K562 (cell line): ENCODE measurements around the gene MOGAT2. TPM values are rescaled to one million over a fixed set of nuclear protein-coding genes. Genes with fewer than 3 reads are reported as not detected.

Experiments used
- ATAC-seq: fragments of 200-7000 bp; cut with Tn5 transposase; 3 replicates; pipeline ENCODE4 v1.9.1; 2020; ENCODE audit warnings: moderate library complexity
- BruUV-seq: library from RNA; stranded (reverse); fragments of 400-500 nt; replicated peaks from 2 replicates; lab custom pipeline; 2021; lab: Mats Ljungman, UMichigan
- CTCF ChIA-PET: fragments of 300-600 bp; formaldehyde crosslinking; extraction: SDS; loops from one replicate; lab custom pipeline; 2021; ENCODE audit warnings: low intra/inter-chr PET ratio; lab: Yijun Ruan, JAX
- POLR2A ChIA-PET: fragments of 300-600, 350-650 bp; sonication (Branson Sonifier 250); formaldehyde crosslinking; extraction: SDS; loops from one replicate; lab custom pipeline; 2021; ENCODE audit warnings: antibody characterized with exemption, inconsistent platforms; lab: Yijun Ruan, JAX
- DNase-seq, 4 experiments: peaks; one replicate each; pipeline versions ENCODE4 v3.0.0 to v3.0.0-alpha.2; 2011 to 2018; ENCODE audit warnings: low spot score in 3 of 4, mixed read lengths in 3 of 4; ENCODE audit errors: extremely low read depth in 1 of 4
- FAIRE-seq: peaks from 2 replicates; lab custom pipeline; 2011; peaks lifted over from hg19 to GRCh38; lab: Jason Lieb, UNC
- H2AFZ ChIP-seq: 2 replicates; pipeline ENCODE4 v1.6.0; 2011; ENCODE audit warnings: low read depth, low read length, control low read depth, inconsistent platforms
- H3K27ac ChIP-seq: fragments of 200-600 bp; 3 replicates; pipeline ENCODE4 v1.8.0; 2011; ENCODE audit warnings: low read depth, mild to moderate bottlenecking, control low read depth, inconsistent platforms, low read length, moderate library complexity, mixed read lengths; ENCODE audit errors: extremely low read depth
- H3K27me3 ChIP-seq, 2 experiments: fragments of 300-600 bp in 1 of 2; 2 replicates in 1 of 2; 3 replicates in 1 of 2; pipeline versions ENCODE4 v1.6.0 to v1.8.0; 2011; ENCODE audit warnings: inconsistent platforms in 2 of 2, low read length in 2 of 2, mild to moderate bottlenecking in 1 of 2, mixed read lengths in 1 of 2, moderate library complexity in 1 of 2; ENCODE audit not compliant: control insufficient read depth in 2 of 2, insufficient read depth in 2 of 2
- H3K36me3 ChIP-seq: fragments of 300-600 bp; 3 replicates; pipeline ENCODE4 v1.8.0; 2011; ENCODE audit warnings: mild to moderate bottlenecking, low read length, inconsistent platforms; ENCODE audit not compliant: control insufficient read depth, insufficient read depth
- H3K4me1 ChIP-seq, 2 experiments: fragments of 200-600 bp in 1 of 2; replicated peaks in 1 of 2; 2 replicates in 1 of 2; 3 replicates in 1 of 2; pipeline versions ENCODE4 v1.5.1 to v1.8.0; 2011; ENCODE audit warnings: inconsistent platforms in 2 of 2, low read length in 2 of 2, mild to moderate bottlenecking in 1 of 2, mixed read lengths in 1 of 2, moderate library complexity in 1 of 2; ENCODE audit not compliant: control insufficient read depth in 2 of 2, insufficient read depth in 2 of 2
- H3K4me2 ChIP-seq: 2 replicates; pipeline ENCODE4 v1.6.1; 2011; ENCODE audit warnings: low read length, control low read depth, inconsistent platforms, mixed read lengths; ENCODE audit not compliant: insufficient read depth
- H3K4me3 ChIP-seq: fragments of 200-600 bp; sonication (generic), shearing (Covaris generic); 2 replicates; pipeline ENCODE4 v1.5.1; 2016; ENCODE audit warnings: control low read depth, inconsistent platforms
- H3K79me2 ChIP-seq: fragments of 200-600 bp; 3 replicates; pipeline ENCODE4 v1.8.0; 2011; ENCODE audit warnings: low read length, inconsistent platforms; ENCODE audit not compliant: control insufficient read depth, insufficient read depth
- H3K9ac ChIP-seq, 2 experiments: 2 replicates each; pipeline versions ENCODE4 v1.6.0 to v1.6.1; 2011; ENCODE audit warnings: low read depth in 2 of 2, low read length in 2 of 2, control low read depth in 1 of 2, inconsistent platforms in 1 of 2, mild to moderate bottlenecking in 1 of 2, mixed read lengths in 1 of 2; ENCODE audit not compliant: insufficient read depth in 1 of 2
- H3K9me1 ChIP-seq: one replicate; pipeline ENCODE4 v1.6.0; 2011; ENCODE audit warnings: inconsistent platforms, mild to moderate bottlenecking, low read length, moderate library complexity; ENCODE audit not compliant: control insufficient read depth, insufficient read depth
- H3K9me3 ChIP-seq: replicated peaks from 2 replicates; pipeline ENCODE4 v1.5.1; 2011; ENCODE audit warnings: low read depth, low read length, inconsistent platforms; ENCODE audit not compliant: control insufficient read depth, insufficient read depth
- H4K20me1 ChIP-seq: replicated peaks from 2 replicates; pipeline ENCODE4 v1.6.1; 2011; ENCODE audit warnings: low read length, inconsistent platforms, mixed read lengths; ENCODE audit not compliant: control insufficient read depth, insufficient read depth
- BHLHE40 ChIP-seq: IDR thresholded peaks from 2 replicates; pipeline ENCODE4 v1.6.1; 2011; ENCODE audit warnings: low read length, improper control_type of control experiment
- BRF2 ChIP-seq: IDR thresholded peaks from 3 replicates; pipeline ENCODE4 v1.6.1; 2011; ENCODE audit warnings: borderline replicate concordance, mild to moderate bottlenecking; ENCODE audit not compliant: insufficient read length, insufficient read depth
- FOXJ3 ChIP-seq: sonication (generic); formaldehyde crosslinking; IDR thresholded peaks from 2 replicates; pipeline ENCODE4 v1.4.0; 2020; ENCODE audit warnings: mild to moderate bottlenecking, missing genetic modification reagents
- FOXO4 ChIP-seq: fragments of 450-650 bp; formaldehyde crosslinking; IDR thresholded peaks from 2 replicates; pipeline ENCODE4 v1.4.0; 2020; ENCODE audit warnings: mild to moderate bottlenecking, moderate library complexity
- HMG20B ChIP-seq: fragments of 250-450 bp; sonication (Bioruptor Pico); IDR thresholded peaks from 2 replicates; pipeline ENCODE4 v1.5.0; 2021; ENCODE audit warnings: mild to moderate bottlenecking
- KDM4B ChIP-seq, 2 experiments: fragments of 450-650 bp in 1 of 2; sonication (generic) in 1 of 2; IDR thresholded peaks; 2 replicates each; pipeline ENCODE4 v1.6.1; 2016 to 2017; ENCODE audit warnings: borderline replicate concordance in 2 of 2, antibody characterized with exemption in 1 of 2, low read depth in 1 of 2, mild to moderate bottlenecking in 1 of 2
- NR0B1 ChIP-seq: fragments of 450-650 bp; IDR thresholded peaks from one replicate; pipeline ENCODE4 v1.6.1; 2018; ENCODE audit warnings: mild to moderate bottlenecking, moderate library complexity; ENCODE audit not compliant: partially characterized antibody
- RHOXF2B ChIP-seq: fragments of 250-450 bp; sonication (Bioruptor Pico); conservative IDR thresholded peaks from 2 replicates; pipeline ENCODE4 v1.5.1; 2021
- TEAD4 ChIP-seq, 2 experiments: sonication (generic) in 1 of 2; formaldehyde crosslinking in 1 of 2; IDR thresholded peaks; 2 replicates each; pipeline versions ENCODE4 v1.6.1 to v1.8.0; 2012 to 2022; ENCODE audit warnings: borderline replicate concordance in 1 of 2, inconsistent platforms in 1 of 2, low read length in 1 of 2, mild to moderate bottlenecking in 1 of 2, missing genetic modification reagents in 1 of 2
- TOE1 ChIP-seq, 2 experiments: fragments of 450-650 bp in 1 of 2; sonication (generic) in 1 of 2; formaldehyde crosslinking in 1 of 2; IDR thresholded peaks; 2 replicates each; pipeline versions ENCODE4 v1.7.1 to v1.8.0; 2016 to 2022; ENCODE audit warnings: borderline replicate concordance in 2 of 2, mild to moderate bottlenecking in 2 of 2, antibody characterized with exemption in 1 of 2, inconsistent platforms in 1 of 2, low read depth in 1 of 2, missing genetic modification reagents in 1 of 2, moderate library complexity in 1 of 2
- TRIM25 ChIP-seq: fragments of 450-650 bp; IDR thresholded peaks from 2 replicates; pipeline ENCODE4 v1.7.0; 2016; ENCODE audit warnings: borderline replicate concordance
- ZNF197 ChIP-seq: fragments of 200-800 bp; sonication (Bioruptor generic); IDR thresholded peaks from 2 replicates; pipeline ENCODE4 v1.6.1; 2016; ENCODE audit warnings: low read depth, missing genetic modification characterization, missing compliant biosample characterization
- WGBS: fragments of 100-300 bp; shearing (Covaris generic); methylation state at CpG from one replicate; pipeline ENCODE4 v1.1.6; 2016; ENCODE audit warnings: low coverage, mixed read lengths; ENCODE audit not compliant: insufficient coverage; ENCODE audit errors: missing lambda C conversion rate; 5-methylcytosine and 5-hydroxymethylcytosine counted together
- in situ Hi-C: fragments of 300-500 bp; cut with MboI; formaldehyde crosslinking; loops from 4 replicates; pipeline ENCODE4 v1.15.0; 2018; ENCODE audit warnings: inconsistent platforms, mixed read lengths
- intact Hi-C: fragments of 100-400 bp; cut with micrococcal nuclease; formaldehyde crosslinking; loops from 2 replicates; pipeline ENCODE4 v1.14.2; 2022
- polyA plus RNA-seq, 8 experiments: library from polyadenylated mRNA; depleted of rRNA in 4 of 8; stranded (reverse) in 5 of 8; unstranded in 3 of 8; fragments of >200 nt; fragmentation: Nextera tagmentation in 2 of 8; fragmentation: Illumina TruSeq in 1 of 8; extraction: Ambion mirVana in 2 of 8; extraction: Trizol in 1 of 8; gene quantifications; 2 replicates each; pipeline versions ENCODE4 v1.2.1 to v1.2.3, GENCODE V29; 2011 to 2014; ENCODE audit warnings: inconsistent platforms in 1 of 8, missing spikeins in 1 of 8
- total RNA-seq, 7 experiments: library from RNA; depleted of rRNA in 6 of 7; stranded (reverse); fragments of >200 nt in 6 of 7; fragmentation: Illumina TruSeq in 2 of 7; extraction: Trizol in 2 of 7; gene quantifications; 2 replicates each; pipeline versions ENCODE4 v1.2.1 to v1.2.3, GENCODE V29; 2011 to 2021; ENCODE audit warnings: low replicate concordance in 1 of 7

MOGAT2 gene
- total and polyA plus RNA-seq, 9 of the 15 experiments (the other 6 are each of a cell fraction or from before 2014, with no cell fraction given), result 0.09 TPM; not detected in 7

GRCh38 chr11:75725547-75726320 lies 8.1 kb downstream of the MOGAT2 start (continued):
- no peak for TF ChIP-seq NR0B1

GRCh38 chr11:75728992-75729391 lies 11.4 kb downstream of the MOGAT2 start:
- in situ Hi-C loops (loop anchor here (10.0 kb wide), 1 partner anchor 136 kb away; no protein-coding TSS in a partner anchor), intact Hi-C loops (loop anchor here (10.0 kb wide), 1 partner anchor 426 kb away; no protein-coding TSS in a partner anchor)
- 12% methylated on average over 2 of the region's 2 CpGs for WGBS
- ChIA-PET POLR2A (interaction anchor here (0.7 to 1.1 kb wide), 2 partner anchors 10 to 610 kb away, joined by 3 read pairs; no protein-coding TSS in a partner anchor), CTCF (no interaction called here)
- Histone ChIP-seq H3K9ac (no peak overlapping the region), H2AFZ (no peak overlapping the region), H3K27me3 (peaks cover 3 to 38% of the 10 kb centered on the region in 2 experiments; a peak in 4 of 5 replicates), H3K4me1 (no peaks in the 10 kb centered on the region; a peak in 1 of 5 replicates), H3K4me3 (no peak overlapping the region), H3K9me1 (no peaks in the 10 kb centered on the region), H3K79me2 (no peaks in the 10 kb centered on the region), H3K4me2 (no peak overlapping the region), H3K9me3 (no peaks in the 10 kb centered on the region), H3K36me3 (no peaks in the 10 kb centered on the region), H3K27ac (no peak overlapping the region), H4K20me1 (no peaks in the 10 kb centered on the region; the same call in 1 of the 2 replicates)
- ATAC-seq (no peak), FAIRE-seq (no peak), DNase-seq (no peak)
- BruUV-seq, result no TSS peak
- TF ChIP-seq KDM4B (IDR thresholded peaks at IDR 0.05; ENCODE audit: borderline replicate concordance in 2 of 2, low read depth in 1 of 2) (no peak), TEAD4 (IDR thresholded peaks at IDR 0.05; ENCODE audit: low read length) (no peak), TEAD4 (CRISPR knock-in tag; IDR thresholded peaks at IDR 0.05; ENCODE audit: borderline replicate concordance) (no peak), TOE1 (IDR thresholded peaks at IDR 0.05; ENCODE audit: borderline replicate concordance) (no peak), TOE1 (CRISPR knock-in tag; IDR thresholded peaks at IDR 0.05; ENCODE audit: borderline replicate concordance, low read depth) (no peak), BHLHE40 (no peak), HMG20B (CRISPR knock-in tag) (no peak), TRIM25 (no peak), FOXJ3 (no peak), ZNF197 (no peak), RHOXF2B (CRISPR knock-in tag) (no peak), FOXO4 (CRISPR knock-in tag) (no peak), BRF2 (no peak)
